ENCODE data around the gene C2orf76. TPM values are rescaled to one million over a fixed set of nuclear protein-coding genes. Genes with fewer than 3 reads are reported as not detected.

Gene C2orf76
- polyA plus RNA-seq, 1 donor from 2014 or later: 37.7 TPM

DNA sequence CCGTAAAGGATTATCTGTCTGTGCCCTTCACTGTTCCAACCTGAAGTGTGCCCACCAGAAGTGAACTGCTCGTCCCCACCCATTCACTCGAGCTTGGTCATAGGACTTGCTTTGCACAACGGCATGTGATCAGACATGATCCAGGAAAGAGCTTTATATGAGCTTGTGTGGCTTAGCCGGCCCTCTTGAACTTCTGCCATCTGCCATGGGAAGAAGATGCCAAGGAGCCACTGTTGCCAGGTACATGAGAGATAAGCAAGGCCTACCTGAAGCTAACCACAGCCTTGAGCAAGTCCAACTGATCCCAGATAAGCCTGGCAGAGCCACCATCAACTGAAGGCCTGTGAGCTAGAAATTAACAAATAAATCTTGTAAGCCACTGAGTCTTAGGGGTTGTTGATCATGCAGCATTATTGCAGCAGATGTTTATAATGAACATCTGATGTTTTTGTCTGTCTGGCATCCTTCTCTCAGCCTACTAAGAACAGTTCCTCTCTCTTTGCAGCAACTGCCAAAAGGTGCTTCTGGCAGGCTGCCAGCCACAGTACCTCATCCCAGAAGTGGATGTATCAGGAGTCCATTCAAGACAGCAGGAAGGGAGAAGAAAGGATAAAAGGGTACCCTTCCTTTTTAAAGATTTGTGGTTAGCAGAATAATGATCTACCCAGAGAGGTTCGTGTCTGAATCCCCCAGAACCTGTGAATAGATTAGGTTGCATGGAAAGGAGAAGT lies 16.9 kb upstream of the C2orf76 start:
- Histone ChIP-seq H3K4me2 (ENCODE audit: low read length) (no peak overlapping the region), H2AFZ (ENCODE audit: low read depth, low read length) (no peak overlapping the region), H3K9ac (ENCODE audit: low read length) (no peak overlapping the region), H3K9me2 (ENCODE audit: insufficient read depth, low read length) (no peaks in the 10 kb centered on the region), H3K9me3 (ENCODE audit: low read length) (no peaks in the 10 kb centered on the region), H3K27me3 (ENCODE audit: insufficient read depth, low read depth, low read length) (no peaks in the 10 kb centered on the region), H3K36me3 (ENCODE audit: insufficient read depth, low read length) (no peaks in the 10 kb centered on the region), H3K4me3 (ENCODE audit: low read length) (no peak overlapping the region), H3F3A (ENCODE audit: insufficient read depth, low read length, poor library complexity, severe bottlenecking) (no peaks in the 10 kb centered on the region), H3K27ac (ENCODE audit: low read length) (no peak overlapping the region), H3K79me2 (replicated peaks; ENCODE audit: insufficient read depth, low read length) (no peaks in the 10 kb centered on the region), H4K20me1 (ENCODE audit: insufficient read depth) (no peaks in the 10 kb centered on the region)
- TF ChIP-seq EP300 (conservative IDR thresholded peaks at IDR 0.05; ENCODE audit: poor library complexity, severe bottlenecking) (no peak), POLR2AphosphoS5 (IDR thresholded peaks at IDR 0.05) (no peak), SMC3 (conservative IDR thresholded peaks at IDR 0.05; ENCODE audit: poor library complexity) (no peak), REST (IDR thresholded peaks at IDR 0.05; ENCODE audit: borderline replicate concordance) (no peak), EZH2 (IDR thresholded peaks at IDR 0.05; ENCODE audit: borderline replicate concordance, insufficient read depth, low read length, poor library complexity, severe bottlenecking) (no peak), TAF1 (IDR thresholded peaks at IDR 0.05; ENCODE audit: low read depth) (no peak)

GRCh38 chr2:119378566-119378965 lies 11.9 kb upstream of the C2orf76 start:
- Histone ChIP-seq H3K79me2 (replicated peaks; ENCODE audit: insufficient read depth, low read length) (no peaks in the 10 kb centered on the region), H3K27me3 (ENCODE audit: insufficient read depth, low read depth, low read length) (no peaks in the 10 kb centered on the region), H3F3A (ENCODE audit: insufficient read depth, low read length, poor library complexity, severe bottlenecking) (no peaks in the 10 kb centered on the region), H3K36me3 (ENCODE audit: insufficient read depth, low read length) (no peaks in the 10 kb centered on the region), H3K9me3 (ENCODE audit: low read length) (no peaks in the 10 kb centered on the region), H2AFZ (ENCODE audit: low read depth, low read length) (no peak overlapping the region), H3K4me3 (ENCODE audit: low read length) (no peak overlapping the region), H3K9me2 (ENCODE audit: insufficient read depth, low read length) (no peaks in the 10 kb centered on the region), H4K20me1 (ENCODE audit: insufficient read depth) (no peaks in the 10 kb centered on the region), H3K4me2 (ENCODE audit: low read length) (no peak overlapping the region), H3K27ac (ENCODE audit: low read length) (no peak overlapping the region), H3K9ac (ENCODE audit: low read length) (no peak overlapping the region)
- no peak for TF ChIP-seq EP300 (conservative IDR thresholded peaks at IDR 0.05; ENCODE audit: poor library complexity, severe bottlenecking)
- no peak for TF ChIP-seq POLR2AphosphoS5 (IDR thresholded peaks at IDR 0.05)

DNA sequence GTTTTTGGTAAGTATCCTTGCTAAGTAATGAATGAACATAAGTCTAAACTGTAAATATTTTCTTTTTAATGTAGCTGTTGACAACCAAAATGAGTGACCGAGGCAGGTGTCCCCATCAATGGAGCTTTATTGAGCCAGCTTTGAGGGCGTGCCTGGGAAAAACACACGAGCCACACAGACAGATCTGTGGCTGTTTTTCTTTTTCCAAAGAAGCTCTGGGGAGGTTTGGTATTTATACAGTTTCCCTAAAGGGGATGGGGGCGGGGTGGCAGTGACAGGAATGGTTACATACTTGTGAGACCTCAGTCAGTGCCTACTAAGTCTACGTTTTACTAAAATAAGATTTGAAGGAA lies 11.3 kb upstream of the C2orf76 start:
- Histone ChIP-seq H3K9me3 (ENCODE audit: low read length) (no peaks in the 10 kb centered on the region), H4K20me1 (ENCODE audit: insufficient read depth) (no peaks in the 10 kb centered on the region)

More for the DNA sequence above, 11.3 kb upstream of the C2orf76 start:
- no peaks in the 10 kb centered on the region for H3F3A ChIP-seq (ENCODE audit: insufficient read depth, low read length, poor library complexity, severe bottlenecking)
- H3K36me3 ChIP-seq (ENCODE audit: insufficient read depth, low read length): peaks cover 6% of the 10 kb centered on the region
- H3K9ac ChIP-seq (ENCODE audit: low read length): no peak overlapping the region
- H3K4me3 ChIP-seq (ENCODE audit: low read length): no peak overlapping the region
- H3K27ac ChIP-seq (ENCODE audit: low read length): no peak overlapping the region
- no peaks in the 10 kb centered on the region for H3K27me3 ChIP-seq (ENCODE audit: insufficient read depth, low read depth, low read length)
- TF ChIP-seq SMC3 (conservative IDR thresholded peaks at IDR 0.05; ENCODE audit: poor library complexity) (no peak), MXI1 (conservative IDR thresholded peaks at IDR 0.05; ENCODE audit: poor library complexity, severe bottlenecking) (no peak), POLR2AphosphoS5 (IDR thresholded peaks at IDR 0.05) (no peak)
- no peaks in the 10 kb centered on the region for H3K79me2 ChIP-seq (replicated peaks; ENCODE audit: insufficient read depth, low read length)
- no peak overlapping the region for H2AFZ ChIP-seq (ENCODE audit: low read depth, low read length)
- no peak overlapping the region for H3K4me2 ChIP-seq (ENCODE audit: low read length)
- H3K9me2 ChIP-seq (ENCODE audit: insufficient read depth, low read length): no peaks in the 10 kb centered on the region
